K562 (cell line): ENCODE measurements around the gene PDLIM4. TPM values are rescaled to one million over a fixed set of nuclear protein-coding genes. Genes with fewer than 3 reads are reported as not detected.

ENCODE experiments used
- C11orf30 ChIP-seq: fragments of 450-650 bp; IDR thresholded peaks from 2 replicates; pipeline ENCODE4 v1.6.1; 2016; ENCODE audit warnings: low read depth, mild to moderate bottlenecking
- HNRNPH1 ChIP-seq: fragments of 200-400 bp; formaldehyde crosslinking; optimal IDR thresholded peaks from 2 replicates; pipeline ENCODE3; 2017; ENCODE audit warnings: low read depth, mild to moderate bottlenecking, low read length, moderate library complexity
- HNRNPL ChIP-seq: fragments of 200-400 bp; formaldehyde crosslinking; IDR thresholded peaks from 2 replicates; pipeline ENCODE4 v1.6.1; 2017; ENCODE audit warnings: low read depth, mild to moderate bottlenecking, low read length
- NFRKB ChIP-seq: fragments of 450-650 bp; IDR thresholded peaks from 2 replicates; pipeline ENCODE4 v1.6.1; 2016; ENCODE audit warnings: low read depth
- PHB ChIP-seq: fragments of 250-450 bp; sonication (Bioruptor Pico); IDR thresholded peaks from 2 replicates; pipeline ENCODE4 v1.5.0; 2021
- POLR2AphosphoS5 ChIP-seq: IDR thresholded peaks from 2 replicates; pipeline ENCODE4 v1.6.1; 2011; ENCODE audit warnings: mild to moderate bottlenecking, low read depth, low read length, moderate library complexity; ENCODE audit not compliant: control insufficient read depth, insufficient read depth
- polyA plus RNA-seq, 8 experiments: library from polyadenylated mRNA; depleted of rRNA in 4 of 8; stranded (reverse) in 5 of 8; unstranded in 3 of 8; fragments of >200 nt; fragmentation: Nextera tagmentation in 2 of 8; fragmentation: Illumina TruSeq in 1 of 8; extraction: Ambion mirVana in 2 of 8; extraction: Trizol in 1 of 8; gene quantifications; 2 replicates each; pipeline versions ENCODE4 v1.2.1 to v1.2.3, GENCODE V29; 2011 to 2014; ENCODE audit warnings: inconsistent platforms in 1 of 8, missing spikeins in 1 of 8
- total RNA-seq, 7 experiments: library from RNA; depleted of rRNA in 6 of 7; stranded (reverse); fragments of >200 nt in 6 of 7; fragmentation: Illumina TruSeq in 2 of 7; extraction: Trizol in 2 of 7; gene quantifications; 2 replicates each; pipeline versions ENCODE4 v1.2.1 to v1.2.3, GENCODE V29; 2011 to 2021; ENCODE audit warnings: low replicate concordance in 1 of 7
- TF ChIP-seq, protein P1 (sequence below): fragments of 450-650 bp; IDR thresholded peaks from 2 replicates; pipeline ENCODE4 v1.6.1; 2016; ENCODE audit warnings: low read depth
- TF ChIP-seq, protein P2 (sequence below): sonication (generic); formaldehyde crosslinking; IDR thresholded peaks from 2 replicates; pipeline ENCODE4 v1.9.0; 2022; ENCODE audit warnings: mild to moderate bottlenecking, missing genetic modification reagents
- TF ChIP-seq, protein P3 (sequence below): fragments of 250-450 bp; sonication (Bioruptor Pico); IDR thresholded peaks from 2 replicates; pipeline ENCODE4 v1.4.0; 2020; ENCODE audit warnings: mild to moderate bottlenecking, moderate library complexity, borderline replicate concordance
- TF ChIP-seq, protein P4 (sequence below): fragments of 450-650 bp; IDR thresholded peaks from 2 replicates; pipeline ENCODE4 v1.6.1; 2017; ENCODE audit warnings: antibody characterized with exemption, mild to moderate bottlenecking

The PDLIM4 gene
- total and polyA plus RNA-seq, 9 of the 15 experiments (the other 6 are each of a cell fraction or from before 2014, with no cell fraction given): 0.28 to 32.8 (median 13.1) TPM

DNA sequence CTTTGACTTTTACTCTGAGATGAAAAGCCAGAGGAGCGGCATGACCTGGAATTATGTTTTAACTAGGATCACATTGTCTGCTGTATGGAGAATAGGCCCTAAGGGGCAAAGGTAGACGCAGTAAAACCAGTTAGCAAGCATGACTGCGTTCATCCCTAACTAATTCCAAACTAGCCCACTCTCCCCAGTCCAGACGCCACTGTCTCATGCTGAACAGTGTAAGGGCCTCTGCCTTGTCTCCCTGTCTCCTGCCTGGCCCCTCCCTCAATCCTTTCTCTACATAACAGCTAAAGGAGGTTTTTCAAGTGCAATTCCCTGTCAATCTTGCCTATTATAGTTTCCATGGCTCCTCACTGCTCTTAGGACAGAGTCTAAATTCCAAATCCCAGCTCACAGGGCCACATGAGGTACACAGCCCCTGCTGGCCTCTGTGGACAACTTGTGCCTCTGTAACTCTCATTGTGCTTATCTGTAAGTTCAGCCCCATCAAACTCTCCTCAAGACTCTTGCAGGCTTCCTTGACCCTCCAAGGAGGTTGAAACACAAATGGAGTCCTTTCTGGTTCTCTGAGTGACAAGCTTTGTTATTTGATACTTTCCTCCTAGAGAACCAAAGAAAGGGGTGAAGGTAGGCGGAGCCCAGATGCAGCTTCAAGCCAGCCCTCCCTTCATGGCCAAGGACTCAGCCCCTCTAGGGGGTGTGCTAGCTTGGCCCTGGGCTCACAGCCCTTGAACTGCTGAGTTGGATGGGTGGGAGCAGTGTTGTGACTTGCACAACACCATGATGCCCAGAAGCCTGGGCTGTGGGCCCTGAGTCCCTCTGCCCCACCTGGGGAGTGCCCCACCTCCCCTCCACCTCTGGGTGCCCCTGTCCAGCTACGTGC is 20.7 kb downstream of the PDLIM4 start (continued):
- TF ChIP-seq, protein P1, sequence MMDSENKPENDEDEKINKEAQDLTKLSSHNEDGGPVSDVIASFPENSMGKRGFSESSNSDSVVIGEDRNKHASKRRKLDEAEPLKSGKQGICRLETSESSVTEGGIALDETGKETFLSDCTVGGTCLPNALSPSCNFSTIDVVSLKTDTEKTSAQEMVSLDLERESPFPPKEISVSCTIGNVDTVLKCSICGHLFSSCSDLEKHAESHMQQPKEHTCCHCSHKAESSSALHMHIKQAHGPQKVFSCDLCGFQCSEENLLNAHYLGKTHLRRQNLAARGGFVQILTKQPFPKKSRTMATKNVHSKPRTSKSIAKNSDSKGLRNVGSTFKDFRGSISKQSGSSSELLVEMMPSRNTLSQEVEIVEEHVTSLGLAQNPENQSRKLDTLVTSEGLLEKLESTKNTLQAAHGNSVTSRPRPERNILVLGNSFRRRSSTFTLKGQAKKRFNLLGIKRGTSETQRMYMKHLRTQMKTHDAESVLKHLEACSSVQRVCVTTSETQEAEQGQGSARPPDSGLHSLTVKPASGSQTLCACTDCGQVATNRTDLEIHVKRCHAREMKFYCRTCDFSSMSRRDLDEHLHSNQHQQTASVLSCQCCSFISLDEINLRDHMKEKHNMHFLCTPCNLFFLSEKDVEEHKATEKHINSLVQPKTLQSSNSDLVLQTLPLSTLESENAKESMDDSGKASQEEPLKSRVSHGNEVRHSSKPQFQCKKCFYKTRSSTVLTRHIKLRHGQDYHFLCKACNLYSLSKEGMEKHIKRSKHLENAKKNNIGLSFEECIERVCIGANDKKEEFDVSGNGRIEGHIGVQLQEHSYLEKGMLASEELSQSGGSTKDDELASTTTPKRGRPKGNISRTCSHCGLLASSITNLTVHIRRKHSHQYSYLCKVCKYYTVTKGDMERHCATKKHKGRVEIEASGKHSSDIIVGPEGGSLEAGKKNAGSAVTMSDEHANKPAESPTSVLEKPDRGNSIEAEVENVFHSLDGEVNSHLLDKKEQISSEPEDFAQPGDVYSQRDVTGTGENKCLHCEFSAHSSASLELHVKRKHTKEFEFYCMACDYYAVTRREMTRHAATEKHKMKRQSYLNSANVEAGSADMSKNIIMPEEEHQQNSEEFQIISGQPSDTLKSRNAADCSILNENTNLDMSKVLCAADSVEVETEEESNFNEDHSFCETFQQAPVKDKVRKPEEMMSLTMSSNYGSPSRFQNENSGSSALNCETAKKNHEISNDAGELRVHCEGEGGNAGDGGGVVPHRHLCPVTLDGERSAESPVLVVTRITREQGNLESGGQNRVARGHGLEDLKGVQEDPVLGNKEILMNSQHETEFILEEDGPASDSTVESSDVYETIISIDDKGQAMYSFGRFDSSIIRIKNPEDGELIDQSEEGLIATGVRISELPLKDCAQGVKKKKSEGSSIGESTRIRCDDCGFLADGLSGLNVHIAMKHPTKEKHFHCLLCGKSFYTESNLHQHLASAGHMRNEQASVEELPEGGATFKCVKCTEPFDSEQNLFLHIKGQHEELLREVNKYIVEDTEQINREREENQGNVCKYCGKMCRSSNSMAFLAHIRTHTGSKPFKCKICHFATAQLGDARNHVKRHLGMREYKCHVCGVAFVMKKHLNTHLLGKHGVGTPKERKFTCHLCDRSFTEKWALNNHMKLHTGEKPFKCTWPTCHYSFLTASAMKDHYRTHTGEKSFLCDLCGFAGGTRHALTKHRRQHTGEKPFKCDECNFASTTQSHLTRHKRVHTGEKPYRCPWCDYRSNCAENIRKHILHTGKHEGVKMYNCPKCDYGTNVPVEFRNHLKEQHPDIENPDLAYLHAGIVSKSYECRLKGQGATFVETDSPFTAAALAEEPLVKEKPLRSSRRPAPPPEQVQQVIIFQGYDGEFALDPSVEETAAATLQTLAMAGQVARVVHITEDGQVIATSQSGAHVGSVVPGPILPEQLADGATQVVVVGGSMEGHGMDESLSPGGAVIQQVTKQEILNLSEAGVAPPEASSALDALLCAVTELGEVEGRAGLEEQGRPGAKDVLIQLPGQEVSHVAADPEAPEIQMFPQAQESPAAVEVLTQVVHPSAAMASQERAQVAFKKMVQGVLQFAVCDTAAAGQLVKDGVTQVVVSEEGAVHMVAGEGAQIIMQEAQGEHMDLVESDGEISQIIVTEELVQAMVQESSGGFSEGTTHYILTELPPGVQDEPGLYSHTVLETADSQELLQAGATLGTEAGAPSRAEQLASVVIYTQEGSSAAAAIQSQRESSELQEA: no peak
- TF ChIP-seq POLR2AphosphoS5 (no peak), NFRKB (no peak), HNRNPH1 (no peak), PHB (CRISPR knock-in tag) (no peak), C11orf30 (no peak), HNRNPL (no peak)
- TF ChIP-seq, protein P2, sequence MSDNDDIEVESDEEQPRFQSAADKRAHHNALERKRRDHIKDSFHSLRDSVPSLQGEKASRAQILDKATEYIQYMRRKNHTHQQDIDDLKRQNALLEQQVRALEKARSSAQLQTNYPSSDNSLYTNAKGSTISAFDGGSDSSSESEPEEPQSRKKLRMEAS (CRISPR knock-in tag): no peak
- TF ChIP-seq, protein P3, sequence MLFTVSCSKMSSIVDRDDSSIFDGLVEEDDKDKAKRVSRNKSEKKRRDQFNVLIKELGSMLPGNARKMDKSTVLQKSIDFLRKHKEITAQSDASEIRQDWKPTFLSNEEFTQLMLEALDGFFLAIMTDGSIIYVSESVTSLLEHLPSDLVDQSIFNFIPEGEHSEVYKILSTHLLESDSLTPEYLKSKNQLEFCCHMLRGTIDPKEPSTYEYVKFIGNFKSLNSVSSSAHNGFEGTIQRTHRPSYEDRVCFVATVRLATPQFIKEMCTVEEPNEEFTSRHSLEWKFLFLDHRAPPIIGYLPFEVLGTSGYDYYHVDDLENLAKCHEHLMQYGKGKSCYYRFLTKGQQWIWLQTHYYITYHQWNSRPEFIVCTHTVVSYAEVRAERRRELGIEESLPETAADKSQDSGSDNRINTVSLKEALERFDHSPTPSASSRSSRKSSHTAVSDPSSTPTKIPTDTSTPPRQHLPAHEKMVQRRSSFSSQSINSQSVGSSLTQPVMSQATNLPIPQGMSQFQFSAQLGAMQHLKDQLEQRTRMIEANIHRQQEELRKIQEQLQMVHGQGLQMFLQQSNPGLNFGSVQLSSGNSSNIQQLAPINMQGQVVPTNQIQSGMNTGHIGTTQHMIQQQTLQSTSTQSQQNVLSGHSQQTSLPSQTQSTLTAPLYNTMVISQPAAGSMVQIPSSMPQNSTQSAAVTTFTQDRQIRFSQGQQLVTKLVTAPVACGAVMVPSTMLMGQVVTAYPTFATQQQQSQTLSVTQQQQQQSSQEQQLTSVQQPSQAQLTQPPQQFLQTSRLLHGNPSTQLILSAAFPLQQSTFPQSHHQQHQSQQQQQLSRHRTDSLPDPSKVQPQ: no peak
- TF ChIP-seq, protein P4, sequence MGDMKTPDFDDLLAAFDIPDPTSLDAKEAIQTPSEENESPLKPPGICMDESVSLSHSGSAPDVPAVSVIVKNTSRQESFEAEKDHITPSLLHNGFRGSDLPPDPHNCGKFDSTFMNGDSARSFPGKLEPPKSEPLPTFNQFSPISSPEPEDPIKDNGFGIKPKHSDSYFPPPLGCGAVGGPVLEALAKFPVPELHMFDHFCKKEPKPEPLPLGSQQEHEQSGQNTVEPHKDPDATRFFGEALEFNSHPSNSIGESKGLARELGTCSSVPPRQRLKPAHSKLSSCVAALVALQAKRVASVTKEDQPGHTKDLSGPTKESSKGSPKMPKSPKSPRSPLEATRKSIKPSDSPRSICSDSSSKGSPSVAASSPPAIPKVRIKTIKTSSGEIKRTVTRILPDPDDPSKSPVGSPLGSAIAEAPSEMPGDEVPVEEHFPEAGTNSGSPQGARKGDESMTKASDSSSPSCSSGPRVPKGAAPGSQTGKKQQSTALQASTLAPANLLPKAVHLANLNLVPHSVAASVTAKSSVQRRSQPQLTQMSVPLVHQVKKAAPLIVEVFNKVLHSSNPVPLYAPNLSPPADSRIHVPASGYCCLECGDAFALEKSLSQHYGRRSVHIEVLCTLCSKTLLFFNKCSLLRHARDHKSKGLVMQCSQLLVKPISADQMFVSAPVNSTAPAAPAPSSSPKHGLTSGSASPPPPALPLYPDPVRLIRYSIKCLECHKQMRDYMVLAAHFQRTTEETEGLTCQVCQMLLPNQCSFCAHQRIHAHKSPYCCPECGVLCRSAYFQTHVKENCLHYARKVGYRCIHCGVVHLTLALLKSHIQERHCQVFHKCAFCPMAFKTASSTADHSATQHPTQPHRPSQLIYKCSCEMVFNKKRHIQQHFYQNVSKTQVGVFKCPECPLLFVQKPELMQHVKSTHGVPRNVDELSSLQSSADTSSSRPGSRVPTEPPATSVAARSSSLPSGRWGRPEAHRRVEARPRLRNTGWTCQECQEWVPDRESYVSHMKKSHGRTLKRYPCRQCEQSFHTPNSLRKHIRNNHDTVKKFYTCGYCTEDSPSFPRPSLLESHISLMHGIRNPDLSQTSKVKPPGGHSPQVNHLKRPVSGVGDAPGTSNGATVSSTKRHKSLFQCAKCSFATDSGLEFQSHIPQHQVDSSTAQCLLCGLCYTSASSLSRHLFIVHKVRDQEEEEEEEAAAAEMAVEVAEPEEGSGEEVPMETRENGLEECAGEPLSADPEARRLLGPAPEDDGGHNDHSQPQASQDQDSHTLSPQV: peak; percentile 71
